H9 (cell line): ENCODE measurements around the gene CHSY1. TPM values are rescaled to one million over a fixed set of nuclear protein-coding genes. Genes with fewer than 3 reads are reported as not detected.

Experiments
- DNase-seq: peaks from one replicate; pipeline ENCODE4 v3.0.0-alpha.2; 2017
- H2AFZ ChIP-seq: one replicate; pipeline ENCODE4 v1.6.1; 2013; ENCODE audit warnings: mild to moderate bottlenecking, low read length, control low read depth, moderate library complexity
- H2AK5ac ChIP-seq: 2 replicates; pipeline ENCODE4 v1.6.1; 2013; ENCODE audit warnings: low read length, control low read depth, mixed read lengths; ENCODE audit not compliant: insufficient read length
- H2BK120ac ChIP-seq: one replicate; pipeline ENCODE4 v1.6.1; 2013; ENCODE audit warnings: low read depth, mild to moderate bottlenecking, low read length, control low read depth, inconsistent platforms; ENCODE audit not compliant: poor library complexity, severe bottlenecking
- H2BK12ac ChIP-seq: 2 replicates; pipeline ENCODE4 v1.6.1; 2013; ENCODE audit warnings: low read length, control low read depth, mixed read lengths, low read depth; ENCODE audit not compliant: insufficient read length
- H2BK15ac ChIP-seq: 2 replicates; pipeline ENCODE4 v1.6.1; 2013; ENCODE audit warnings: low read depth, low read length, control low read depth
- H2BK20ac ChIP-seq: one replicate; pipeline ENCODE4 v1.6.1; 2013; ENCODE audit warnings: low read depth, mild to moderate bottlenecking, low read length, control low read depth, inconsistent platforms; ENCODE audit not compliant: poor library complexity, severe bottlenecking
- H2BK5ac ChIP-seq: 2 replicates; pipeline ENCODE4 v1.6.1; 2013; ENCODE audit warnings: low read length, control low read depth, mixed read lengths; ENCODE audit not compliant: insufficient read length
- H3K14ac ChIP-seq: 2 replicates; pipeline ENCODE4 v1.6.1; 2013; ENCODE audit warnings: low read length, control low read depth; ENCODE audit not compliant: insufficient read depth
- H3K18ac ChIP-seq: 2 replicates; pipeline ENCODE4 v1.6.1; 2013; ENCODE audit warnings: low read depth, mild to moderate bottlenecking, mixed read lengths, low read length, control low read depth; ENCODE audit not compliant: insufficient read length
- H3K23ac ChIP-seq: 2 replicates; pipeline ENCODE4 v1.6.1; 2013; ENCODE audit warnings: low read length, control low read depth, mixed read lengths, low read depth; ENCODE audit not compliant: insufficient read length
- H3K23me2 ChIP-seq: 2 replicates; pipeline ENCODE4 v1.6.1; 2013; ENCODE audit warnings: low read depth, mild to moderate bottlenecking, mixed read lengths, low read length, control low read depth; ENCODE audit not compliant: insufficient read length, poor library complexity, severe bottlenecking
- H3K27ac ChIP-seq: 2 replicates; pipeline ENCODE4 v1.5.1; 2013; ENCODE audit warnings: low read length, control low read depth, mixed read lengths, low read depth; ENCODE audit not compliant: insufficient read length
- H3K27me3 ChIP-seq: 2 replicates; pipeline ENCODE4 v1.6.1; 2013; ENCODE audit warnings: low read length, control low read depth, inconsistent platforms; ENCODE audit not compliant: insufficient read depth
- H3K4ac ChIP-seq: 2 replicates; pipeline ENCODE4 v1.6.1; 2013; ENCODE audit warnings: low read depth, mild to moderate bottlenecking, control low read depth, inconsistent platforms, low read length, moderate library complexity
- H3K4me1 ChIP-seq: 2 replicates; pipeline ENCODE4 v1.6.1; 2013; ENCODE audit warnings: low read length, control low read depth, inconsistent platforms; ENCODE audit not compliant: insufficient read depth
- H3K4me2 ChIP-seq: 2 replicates; pipeline ENCODE4 v1.6.1; 2013; ENCODE audit warnings: low read length, control low read depth, mixed read lengths; ENCODE audit not compliant: insufficient read length, insufficient read depth
- H3K56ac ChIP-seq: 2 replicates; pipeline ENCODE4 v1.6.1; 2013; ENCODE audit warnings: low read depth, mild to moderate bottlenecking, mixed read lengths, low read length, control low read depth; ENCODE audit not compliant: insufficient read length
- H3K79me1 ChIP-seq: 2 replicates; pipeline ENCODE4 v1.6.1; 2013; ENCODE audit warnings: low read depth, mild to moderate bottlenecking, moderate library complexity, low read length, control low read depth, inconsistent platforms; ENCODE audit not compliant: insufficient read depth, poor library complexity, severe bottlenecking
- H3K79me2 ChIP-seq: 2 replicates; pipeline ENCODE4 v1.6.1; 2013; ENCODE audit warnings: low read length, control low read depth, inconsistent platforms; ENCODE audit not compliant: insufficient read depth
- H3K9ac ChIP-seq: 2 replicates; pipeline ENCODE4 v1.6.1; 2013; ENCODE audit warnings: low read length, control low read depth, mixed read lengths; ENCODE audit not compliant: insufficient read length; ENCODE audit errors: extremely low read depth
- H3K9me3 ChIP-seq: one replicate; pipeline ENCODE4 v1.6.1; 2013; ENCODE audit warnings: low read depth, low read length, inconsistent platforms; ENCODE audit not compliant: control insufficient read depth
- H3T11ph ChIP-seq: one replicate; pipeline ENCODE4 v1.6.1; 2013; ENCODE audit warnings: mild to moderate bottlenecking, low read length, control low read depth, inconsistent platforms
- H4K20me1 ChIP-seq: one replicate; pipeline ENCODE4 v1.6.1; 2013; ENCODE audit not compliant: control insufficient read depth, insufficient read length, insufficient read depth
- H4K5ac ChIP-seq: 2 replicates; pipeline ENCODE4 v1.6.1; 2013; ENCODE audit warnings: low read depth, mild to moderate bottlenecking, mixed read lengths, low read length, control low read depth; ENCODE audit not compliant: insufficient read length
- H4K8ac ChIP-seq: replicated peaks from 2 replicates; pipeline ENCODE4 v1.6.1; 2013; ENCODE audit warnings: low read length, control low read depth, mixed read lengths, low read depth; ENCODE audit not compliant: insufficient read length
- H4K91ac ChIP-seq: 2 replicates; pipeline ENCODE4 v1.6.1; 2013; ENCODE audit warnings: low read depth, mild to moderate bottlenecking, moderate library complexity, mixed read lengths, low read length, control low read depth; ENCODE audit not compliant: insufficient read length
- H3K27ac Mint-ChIP-seq, 3 experiments: 2 replicates in 2 of 3; 3 replicates in 1 of 3; pipeline ENCODE4 v1.8.0; 2020 to 2021; ENCODE audit warnings: mixed read lengths in 3 of 3, mild to moderate bottlenecking in 1 of 3, moderate library complexity in 1 of 3
- H3K27me3 Mint-ChIP-seq: 2 replicates; pipeline ENCODE4 v1.8.0; 2021; ENCODE audit warnings: low read depth, mild to moderate bottlenecking, moderate library complexity, mixed read lengths
- H3K36me3 Mint-ChIP-seq, 3 experiments: 2 replicates in 2 of 3; 3 replicates in 1 of 3; pipeline ENCODE4 v1.8.0; 2020 to 2021; ENCODE audit warnings: low read depth in 3 of 3, mixed read lengths in 3 of 3; ENCODE audit not compliant: insufficient read depth in 1 of 3
- H3K4me1 Mint-ChIP-seq, 2 experiments: 2 replicates each; pipeline ENCODE4 v1.8.0; 2020; ENCODE audit warnings: mixed read lengths in 2 of 2
- H3K4me3 Mint-ChIP-seq, 2 experiments: 2 replicates in 1 of 2; 3 replicates in 1 of 2; pipeline ENCODE4 v1.8.0; 2020 to 2021; ENCODE audit warnings: mild to moderate bottlenecking in 2 of 2, mixed read lengths in 2 of 2, moderate library complexity in 1 of 2
- H3K9me3 Mint-ChIP-seq, 2 experiments: 2 replicates in 1 of 2; 3 replicates in 1 of 2; pipeline ENCODE4 v1.8.0; 2020; ENCODE audit warnings: mild to moderate bottlenecking in 2 of 2, mixed read lengths in 2 of 2, moderate library complexity in 1 of 2
- CTCF ChIP-seq: fragments of 200-600 bp; sonication (generic); conservative IDR thresholded peaks from 3 replicates; pipeline ENCODE4 v1.8.0; 2021; ENCODE audit warnings: antibody characterized with exemption, mild to moderate bottlenecking
- WGBS: extraction: QIAGEN DNeasy Blood & Tissue Kit; methylation state at CpG from one replicate; pipeline ENCODE4 v1.1.7; 2013; ENCODE audit warnings: missing lambda C conversion rate, low lambda C conversion rate, mixed read lengths; ENCODE audit not compliant: insufficient read length; ENCODE audit errors: extremely low coverage; 5-methylcytosine and 5-hydroxymethylcytosine counted together
- total RNA-seq: library from RNA; stranded (reverse); gene quantifications from 2 replicates; pipeline ENCODE4 v1.2.1, GENCODE V29; 2021

The CHSY1 gene
- total RNA-seq, 1 experiment from 2014 or later, result 68.3 TPM

GRCh38 chr15:101178479-101178878 lies 73.4 kb downstream of the CHSY1 start:
- H3K79me2 ChIP-seq, result no peaks in the 10 kb centered on the region; the same call in 1 of the 2 replicates
- no peak overlapping the region for H3K27ac ChIP-seq
- whole genome bisulfite sequencing, result no CpG with 5 or more reads among the region's 18 CpGs

More at GRCh38 chr15:101178479-101178878, 73.4 kb downstream of the CHSY1 start:
- Histone ChIP-seq H3K9ac (no peak overlapping the region), H4K8ac (no peak overlapping the region), H3K4ac (no peak overlapping the region), H2AFZ (no peak overlapping the region), H3K79me1 (peaks cover 9% of the 10 kb centered on the region), H2BK12ac (no peak overlapping the region), H3K18ac (no peak overlapping the region), H4K5ac (no peak overlapping the region), H2BK5ac (no peak overlapping the region), H3K9me3 (no peaks in the 10 kb centered on the region), H3K4me1 (no peaks in the 10 kb centered on the region), H3K23ac (no peak overlapping the region), H2BK20ac (no peak overlapping the region), H3K27me3 (no peaks in the 10 kb centered on the region), H3K4me2 (no peak overlapping the region), H2BK120ac (no peak overlapping the region), H3K23me2 (no peaks in the 10 kb centered on the region), H3K14ac (no peak overlapping the region), H3K56ac (no peak overlapping the region), H3T11ph (no peak overlapping the region), H2BK15ac (no peak overlapping the region), H2AK5ac (no peak overlapping the region), H4K91ac (no peak overlapping the region), H4K20me1 (no peaks in the 10 kb centered on the region)
- Mint-ChIP-seq H3K4me3 (no peak overlapping the region), H3K36me3 (peaks cover 33 to 67% (median 53%) of the 10 kb centered on the region in 3 experiments), H3K4me1 (peaks cover 36 to 44% of the 10 kb centered on the region in 2 experiments), H3K9me3 (no peaks in the 10 kb centered on the region), H3K27ac (peak overlapping the region in 2 of 3 experiments; percentile 37 to 74; a peak in 4 of 7 replicates), H3K27me3 (no peaks in the 10 kb centered on the region; the same call in 1 of the 2 replicates)
- no peak for DNase-seq
- no peak for TF ChIP-seq CTCF
